H1 (cell line): ENCODE data around the gene PNMA3. TPM values are rescaled to one million over a fixed set of nuclear protein-coding genes. Genes with fewer than 3 reads are reported as not detected.

Experiments used
- ASH2L ChIP-seq: fragments of 200-600, 300-600 bp; sonication (generic); IDR thresholded peaks from one replicate; pipeline ENCODE4 v1.7.1; 2017; ENCODE audit warnings: low read length
- GABPA ChIP-seq: IDR thresholded peaks from 2 replicates; pipeline ENCODE4 v1.6.1; 2011; ENCODE audit warnings: mild to moderate bottlenecking, low read length, moderate library complexity, borderline replicate concordance; ENCODE audit not compliant: insufficient read depth
- HDAC2 ChIP-seq, 2 experiments: fragments of 300-600 bp in 1 of 2; sonication (generic) in 1 of 2; IDR thresholded peaks; 2 replicates each; pipeline ENCODE4 v1.6.1; 2011 to 2012; ENCODE audit warnings: low read depth in 2 of 2, low read length in 2 of 2, mild to moderate bottlenecking in 2 of 2, moderate library complexity in 2 of 2, borderline replicate concordance in 1 of 2, inconsistent platforms in 1 of 2
- JUND ChIP-seq: IDR thresholded peaks from 2 replicates; pipeline ENCODE4 v1.6.1; 2011; ENCODE audit warnings: mild to moderate bottlenecking, improper control_type of control experiment, low read length
- RBBP5 ChIP-seq: IDR thresholded peaks from 2 replicates; pipeline ENCODE4 v1.7.1; 2012; ENCODE audit warnings: low read depth, mild to moderate bottlenecking, inconsistent platforms, low read length, moderate library complexity, borderline replicate concordance
- polyA plus RNA-seq, 7 experiments: library from polyadenylated mRNA; depleted of rRNA in 3 of 7; stranded (reverse) in 5 of 7; unstranded in 2 of 7; fragments of >200 nt in 5 of 7; fragments of 200-250 nt in 2 of 7; gene quantifications; 1 replicate in 5 of 7; 2 replicates in 1 of 7; 4 replicates in 1 of 7; pipeline versions ENCODE4 v1.2.1 to v1.2.3, GENCODE V29; 2011 to 2013; ENCODE audit warnings: missing spikeins in 2 of 7, mixed read lengths in 2 of 7
- total RNA-seq: library from RNA; stranded (reverse); fragmentation: NEBNext Ultra II Directional; extraction: Animal tissue kit (Norgen Biotek cat#: 25700); gene quantifications from 2 replicates; pipeline ENCODE4 v1.2.1, GENCODE V29; 2021
- TF ChIP-seq, protein P1 (sequence below): IDR thresholded peaks from 2 replicates; pipeline ENCODE4 v1.6.1; 2011; ENCODE audit warnings: low read depth, mild to moderate bottlenecking, low read length; ENCODE audit not compliant: insufficient read depth

The PNMA3 gene
- total and polyA plus RNA-seq, 2 of the 8 experiments (the other 6 are each of a cell fraction or from before 2014, with no cell fraction given), result 3.3 to 6.9 TPM

DNA sequence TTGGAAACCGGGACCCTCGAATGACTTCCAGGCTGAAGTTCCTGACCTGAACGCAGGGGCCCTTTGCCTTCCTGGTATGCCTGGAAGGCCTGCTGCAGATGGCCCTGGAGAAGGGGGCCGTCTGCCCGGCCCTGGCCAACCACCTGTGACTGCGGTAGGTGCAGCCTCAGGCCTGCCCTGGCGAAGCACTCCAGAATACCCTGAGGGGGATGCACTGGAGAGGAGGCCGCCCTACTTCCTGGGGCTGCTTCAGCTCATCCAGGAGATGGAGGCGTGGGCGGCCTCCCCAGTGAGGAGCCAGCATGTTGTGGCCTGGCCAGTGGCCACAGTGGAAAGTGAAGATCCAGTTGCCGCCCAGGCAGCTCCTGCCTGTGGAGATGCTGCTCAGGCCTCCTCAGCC, 26.4 kb upstream of the PNMA3 start (continued):
- TF ChIP-seq, protein P1, sequence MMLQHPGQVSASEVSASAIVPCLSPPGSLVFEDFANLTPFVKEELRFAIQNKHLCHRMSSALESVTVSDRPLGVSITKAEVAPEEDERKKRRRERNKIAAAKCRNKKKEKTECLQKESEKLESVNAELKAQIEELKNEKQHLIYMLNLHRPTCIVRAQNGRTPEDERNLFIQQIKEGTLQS, result no peak
- TF ChIP-seq ASH2L, result no peak
- TF ChIP-seq HDAC2 (IDR thresholded peaks at IDR 0.05; ENCODE audit: borderline replicate concordance in 1 of 2, low read depth in 2 of 2, low read length in 2 of 2), result no peak
- no peak for TF ChIP-seq GABPA
- no peak for TF ChIP-seq RBBP5
- no peak for TF ChIP-seq JUND
